Measurements from ENCODE around the gene OR10J5.
"Not testable (repeated sequence)": the region's sequence is repeated elsewhere in the genome, so short reads cannot be mapped to it uniquely, and the experiment has no call there.

The OR10J5 gene

GRCh38 chr1:159535907-159536306 is at the start of gene OR10J5:
Gene OR10J5 (minus strand): TSS chr1:159536007. CDS start chr1:159536007, 0 bp downstream.
- DNase-seq (ENCODE audit: low read depth): no peak

- no peak for DNase-seq (ENCODE audit: low read depth)
Observed at GRCh38 chr1:159584536-159584935, 48.7 kb upstream of the OR10J5 start.

- no peak for DNase-seq (ENCODE audit: low read depth)
Observed at GRCh38 chr1:159581422-159581821, 45.6 kb upstream of the OR10J5 start.

- no peak for DNase-seq (ENCODE audit: low read depth)
Observed at GRCh38 chr1:159580340-159580739, 44.5 kb upstream of the OR10J5 start.

GRCh38 chr1:159577446-159577845 is 41.6 kb upstream of the OR10J5 start:
- no peak for DNase-seq (ENCODE audit: low read depth)

GRCh38 chr1:159562680-159563079 is 26.9 kb upstream of the OR10J5 start:
- no peak for DNase-seq (ENCODE audit: low read depth)

GRCh38 chr1:159561497-159561896 is 25.7 kb upstream of the OR10J5 start:
- no peak for DNase-seq (ENCODE audit: low read depth)

- no peak for DNase-seq (ENCODE audit: low read depth)
Observed at GRCh38 chr1:159560599-159560998, 24.8 kb upstream of the OR10J5 start.

GRCh38 chr1:159556931-159557369 is 21.1 kb upstream of the OR10J5 start:
- no peak for DNase-seq (ENCODE audit: low read depth)

GRCh38 chr1:159554696-159555095 is 18.9 kb upstream of the OR10J5 start:
- no peak for DNase-seq (ENCODE audit: low read depth)

- DNase-seq (ENCODE audit: low read depth): no peak
Observed at GRCh38 chr1:159554261-159554660, 18.5 kb upstream of the OR10J5 start.

GRCh38 chr1:159548126-159548525 is 12.3 kb upstream of the OR10J5 start:
- no peak for DNase-seq (ENCODE audit: low read depth)

- DNase-seq (ENCODE audit: low read depth): no peak
Observed at GRCh38 chr1:159532922-159533321, 2.9 kb downstream of the OR10J5 start.

- DNase-seq (ENCODE audit: low read depth): not testable (repeated sequence)
Observed at GRCh38 chr1:159524792-159525191, 11.0 kb downstream of the OR10J5 start.

GRCh38 chr1:159510229-159510541 is 25.6 kb downstream of the OR10J5 start:
- DNase-seq (ENCODE audit: low read depth): no peak

- no peak for DNase-seq (ENCODE audit: low read depth)
Observed at GRCh38 chr1:159509440-159510228, 26.2 kb downstream of the OR10J5 start.

- no peak for DNase-seq (ENCODE audit: low read depth)
Observed at GRCh38 chr1:159508951-159509350, 26.9 kb downstream of the OR10J5 start.

GRCh38 chr1:159505676-159506075 is 30.1 kb downstream of the OR10J5 start:
- no peak for DNase-seq (ENCODE audit: low read depth)

GRCh38 chr1:159501082-159501481 is 34.7 kb downstream of the OR10J5 start:
- DNase-seq (ENCODE audit: low read depth): no peak

- not testable (repeated sequence) for DNase-seq (ENCODE audit: low read depth)
Observed at GRCh38 chr1:159494513-159495210, 41.1 kb downstream of the OR10J5 start.

GRCh38 chr1:159493354-159493753 is 42.5 kb downstream of the OR10J5 start:
- no peak for DNase-seq (ENCODE audit: low read depth)

- DNase-seq (ENCODE audit: low read depth): no peak
Observed at GRCh38 chr1:159492575-159493323, 43.1 kb downstream of the OR10J5 start.

Data from stromal cell of bone marrow (primary cell).